HG02970 (cell line): Measurements from ENCODE around the gene SLC2A6.

Experiments used
- ATAC-seq: cut with Tn5 transposase; IDR thresholded peaks from one replicate; pipeline ENCODE4 v1.9.1; 2021; ENCODE audit warnings: mild to moderate bottlenecking, moderate library complexity, moderate number of reproducible peaks; ENCODE audit not compliant: unreplicated experiment, low FRiP score

The SLC2A6 gene

DNA sequence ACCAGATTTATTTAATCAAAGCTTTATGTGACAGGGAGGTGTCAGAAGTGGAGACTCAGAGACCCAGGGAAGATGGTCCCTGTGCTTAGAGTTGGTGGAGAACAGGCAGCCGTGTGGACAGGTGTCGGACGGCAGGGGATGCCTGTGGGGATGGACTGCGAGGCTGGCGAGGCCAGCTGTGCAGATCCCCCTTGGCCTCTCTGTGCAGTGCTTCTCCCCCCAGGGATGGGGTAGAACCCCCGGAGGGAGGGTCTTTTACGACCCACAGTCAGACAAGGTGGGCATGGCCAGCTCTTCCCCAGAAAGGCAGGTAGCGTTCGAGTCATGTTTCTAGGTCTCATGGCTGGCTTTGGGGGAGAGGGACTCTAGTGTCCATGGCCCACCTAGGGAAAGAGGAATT is 4.7 kb upstream of the SLC2A6 start:
- ATAC-seq, result no peak

DNA sequence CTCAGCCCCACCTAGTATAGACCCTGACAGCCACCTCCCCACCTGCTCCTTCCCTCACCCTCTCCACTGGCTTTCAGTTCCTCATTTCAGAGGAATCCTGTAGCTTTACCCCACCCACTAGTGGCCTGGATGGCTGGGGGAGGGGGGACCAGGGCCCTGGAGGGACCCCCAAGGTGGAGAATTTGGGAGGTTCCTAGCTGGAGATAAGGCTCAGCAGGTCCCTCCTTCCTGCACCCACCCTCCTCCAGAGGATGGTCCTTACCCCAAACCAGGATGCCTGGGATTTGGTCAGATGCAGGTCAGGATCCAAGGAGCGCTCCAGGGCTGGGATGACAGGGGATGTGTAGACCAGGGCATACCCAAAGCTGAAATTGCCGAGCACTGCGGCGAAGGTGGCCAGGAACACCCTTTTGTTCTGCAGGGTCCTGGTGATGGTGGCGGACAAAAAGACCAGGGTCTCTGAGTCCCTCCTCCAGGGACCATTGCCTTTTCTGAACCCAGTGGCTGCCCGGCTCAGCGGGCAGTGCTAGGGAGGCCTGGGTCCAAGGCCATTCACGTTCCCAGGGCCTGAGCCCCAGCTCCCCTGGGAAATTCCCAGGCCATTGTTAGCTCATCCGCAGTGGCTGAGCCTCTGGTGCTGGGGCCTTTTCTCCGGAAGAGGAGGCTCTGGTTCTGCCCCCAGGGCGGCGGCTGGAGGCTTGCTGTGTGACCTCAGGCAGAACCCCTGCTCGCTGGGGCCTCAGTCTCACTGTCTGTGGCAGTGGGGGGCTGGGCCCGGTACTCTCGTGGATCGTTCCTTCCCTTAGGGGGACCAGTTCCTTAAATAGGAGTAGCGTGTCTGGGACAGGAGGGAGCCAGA is 678 bp downstream of the SLC2A6 start:
- peak; percentile 21 for ATAC-seq

DNA sequence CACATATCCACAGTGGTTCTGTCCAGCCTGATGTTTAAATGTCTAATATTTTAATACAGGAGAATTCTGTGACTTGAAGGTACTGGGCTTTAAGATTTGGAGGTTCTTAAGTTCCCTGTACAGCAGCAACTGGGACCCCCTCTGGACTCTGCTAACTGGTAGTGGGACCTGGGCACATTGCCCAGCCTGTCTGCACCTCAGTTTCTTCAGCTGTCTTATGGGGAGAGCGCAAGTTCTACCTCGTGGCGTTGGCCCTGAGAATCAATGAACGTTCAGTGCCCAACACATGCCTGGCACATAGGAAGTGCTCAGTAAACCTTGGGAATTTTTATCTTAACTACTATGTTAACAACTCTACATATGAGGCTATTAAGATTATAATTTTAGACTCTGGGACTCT is 1.4 kb downstream of the SLC2A6 start:
- no peak for ATAC-seq

DNA sequence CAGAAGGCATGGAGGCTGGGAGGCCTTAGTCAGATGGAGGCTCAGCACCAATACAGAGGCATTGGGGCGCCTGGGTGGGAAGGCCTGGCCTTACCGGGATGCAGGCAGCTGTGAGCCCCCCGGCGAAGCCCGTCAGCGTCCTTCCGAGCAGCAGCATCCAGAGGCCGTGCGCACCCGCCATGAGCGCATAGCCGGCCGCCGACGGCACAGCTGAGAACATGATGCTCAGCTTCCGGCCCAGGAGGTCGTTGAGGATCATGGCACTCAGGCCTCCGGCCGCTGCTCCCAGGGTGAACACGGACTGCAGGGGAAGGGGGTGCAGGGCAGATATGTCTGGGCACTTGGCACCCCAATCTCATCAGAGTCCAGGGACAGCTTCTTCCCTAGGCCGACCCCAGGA is 2.0 kb downstream of the SLC2A6 start:
- no peak for ATAC-seq

DNA sequence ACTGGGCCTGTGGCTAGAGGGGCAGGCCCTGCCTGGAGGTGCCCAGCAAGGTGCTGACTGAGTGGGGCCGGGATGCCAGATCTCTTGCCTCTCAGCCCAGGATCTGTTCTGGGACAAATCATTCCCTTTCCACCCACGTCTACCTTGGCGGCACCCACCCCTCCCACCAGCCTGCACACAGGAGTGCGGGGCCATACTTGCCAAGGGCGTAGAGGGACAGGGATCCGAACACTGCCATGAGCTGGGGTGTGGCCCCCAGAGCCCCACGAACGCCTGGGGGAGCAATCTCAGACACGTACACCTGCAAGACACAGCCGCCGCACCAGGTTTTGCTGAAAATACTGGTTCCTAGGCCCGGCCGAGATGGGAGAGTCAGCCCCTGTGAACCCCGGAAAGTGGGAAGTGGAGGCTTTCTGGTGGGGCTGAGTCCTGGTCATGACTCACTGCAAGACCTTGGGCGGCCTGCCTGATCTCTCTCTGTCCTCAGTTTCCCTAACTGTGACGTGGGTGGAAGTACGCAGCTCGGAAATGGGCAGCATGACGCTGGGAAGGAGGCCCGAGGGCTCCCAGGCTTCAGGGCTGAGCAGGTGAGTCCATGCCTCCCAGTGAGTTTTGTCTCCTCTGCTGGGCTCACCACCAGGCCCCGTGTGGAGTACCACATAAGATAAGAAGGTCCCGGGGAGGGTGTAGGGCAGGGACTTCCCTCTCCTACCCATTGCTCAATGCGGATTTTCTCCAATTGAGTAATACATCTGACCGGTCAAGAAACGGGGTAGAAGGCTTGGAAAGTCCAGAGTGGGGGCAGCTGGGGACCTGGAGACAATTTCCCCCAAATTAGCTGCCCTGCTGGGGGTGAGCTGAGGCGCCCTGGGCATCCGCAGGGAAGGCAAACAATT is 2.6 kb downstream of the SLC2A6 start:
- no peak for ATAC-seq

DNA sequence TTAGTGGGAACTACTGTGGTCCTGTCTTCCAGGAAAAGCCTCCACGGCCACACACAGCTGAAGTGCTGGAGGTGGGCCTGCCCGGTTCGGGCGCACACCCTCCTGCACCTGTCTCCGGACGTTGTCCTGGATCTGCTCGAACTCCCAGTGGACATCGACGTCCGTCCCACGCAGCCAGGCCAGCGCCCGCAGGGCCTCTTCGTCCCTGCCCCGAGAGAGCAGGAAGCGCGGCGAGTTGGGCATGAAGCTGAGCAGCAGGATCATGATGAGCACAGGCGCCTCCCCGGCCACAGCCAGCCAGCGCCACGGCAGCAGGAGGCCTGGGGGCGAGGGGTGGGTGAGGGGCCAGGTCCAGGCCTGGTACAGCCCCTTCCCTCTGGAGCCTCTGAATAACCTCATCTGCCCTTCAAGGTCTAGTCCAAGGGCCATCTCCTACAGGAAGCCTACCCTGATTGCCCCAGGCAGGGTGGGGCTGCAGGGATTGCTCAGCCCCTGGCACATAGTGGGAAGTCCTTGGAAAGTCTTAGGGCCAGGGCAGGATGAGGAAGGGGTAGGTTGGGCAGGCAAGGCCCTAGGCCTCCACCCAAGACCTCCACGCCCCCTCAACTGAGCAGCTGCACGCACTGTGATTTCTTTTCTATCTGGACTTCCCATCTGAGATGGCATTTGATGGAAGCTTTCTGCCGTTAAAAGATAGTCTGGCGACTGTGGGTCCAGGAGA is 3.4 kb downstream of the SLC2A6 start:
- ATAC-seq, result no peak

DNA sequence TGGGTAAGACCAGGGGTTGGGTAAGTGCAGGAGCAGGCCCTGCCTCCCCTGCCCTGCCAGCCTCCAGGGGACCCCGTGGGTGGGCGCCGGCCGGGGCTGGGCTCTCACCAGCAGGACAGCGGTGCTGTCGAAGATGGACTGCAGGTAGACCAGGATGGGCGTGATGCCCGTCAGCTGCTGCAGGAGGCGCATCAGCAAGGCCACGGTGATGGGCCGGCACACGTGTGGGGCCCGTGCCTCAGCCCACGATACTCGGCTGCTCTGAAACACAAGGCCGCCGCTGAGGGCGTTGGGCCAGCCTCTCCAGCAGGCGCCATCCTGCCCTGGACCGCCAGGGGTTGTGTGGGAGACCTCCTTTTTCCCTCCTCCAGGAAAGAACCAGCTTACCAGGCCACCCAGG is 4.0 kb downstream of the SLC2A6 start:
- no peak for ATAC-seq

DNA sequence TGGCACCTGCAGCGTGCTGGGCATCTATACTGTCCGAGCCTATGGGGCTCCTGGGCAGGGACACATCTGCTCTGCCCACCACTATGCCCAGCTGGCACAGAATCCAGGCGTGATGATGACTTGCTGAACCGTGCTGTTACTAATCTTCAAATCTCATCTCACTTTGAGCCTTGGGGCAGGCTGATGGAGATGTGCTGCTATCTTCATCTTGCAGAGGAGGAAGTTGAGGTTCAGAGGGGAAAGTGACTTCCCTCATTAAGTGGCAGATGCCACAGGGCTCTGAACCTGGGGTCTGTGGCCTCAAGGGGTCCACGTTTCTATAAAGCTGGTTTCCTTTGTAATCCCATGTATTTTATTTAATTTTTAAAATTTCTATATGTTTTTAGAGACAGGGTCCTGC is 4.7 kb downstream of the SLC2A6 start:
- no peak for ATAC-seq

DNA sequence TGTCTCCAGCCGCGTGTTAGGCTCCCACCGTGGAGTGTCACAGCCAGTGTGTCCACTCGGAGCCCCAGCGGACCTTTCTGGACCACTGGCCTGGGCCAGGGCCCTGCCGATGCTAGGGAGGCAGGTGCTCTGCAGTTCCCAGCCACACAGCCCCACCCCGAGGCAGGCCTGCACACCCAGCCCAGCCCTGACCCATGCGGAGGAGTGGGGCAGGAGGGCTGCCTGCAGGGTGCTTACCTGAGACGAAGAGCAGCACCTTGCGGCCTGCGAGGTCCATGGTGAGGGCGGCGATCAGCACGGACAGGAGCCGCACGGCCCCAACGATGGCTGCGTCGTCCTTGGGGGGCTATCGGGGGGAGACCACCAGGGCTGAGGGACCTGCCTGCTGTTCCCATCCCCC is 5.2 kb downstream of the SLC2A6 start:
- no peak for ATAC-seq

DNA sequence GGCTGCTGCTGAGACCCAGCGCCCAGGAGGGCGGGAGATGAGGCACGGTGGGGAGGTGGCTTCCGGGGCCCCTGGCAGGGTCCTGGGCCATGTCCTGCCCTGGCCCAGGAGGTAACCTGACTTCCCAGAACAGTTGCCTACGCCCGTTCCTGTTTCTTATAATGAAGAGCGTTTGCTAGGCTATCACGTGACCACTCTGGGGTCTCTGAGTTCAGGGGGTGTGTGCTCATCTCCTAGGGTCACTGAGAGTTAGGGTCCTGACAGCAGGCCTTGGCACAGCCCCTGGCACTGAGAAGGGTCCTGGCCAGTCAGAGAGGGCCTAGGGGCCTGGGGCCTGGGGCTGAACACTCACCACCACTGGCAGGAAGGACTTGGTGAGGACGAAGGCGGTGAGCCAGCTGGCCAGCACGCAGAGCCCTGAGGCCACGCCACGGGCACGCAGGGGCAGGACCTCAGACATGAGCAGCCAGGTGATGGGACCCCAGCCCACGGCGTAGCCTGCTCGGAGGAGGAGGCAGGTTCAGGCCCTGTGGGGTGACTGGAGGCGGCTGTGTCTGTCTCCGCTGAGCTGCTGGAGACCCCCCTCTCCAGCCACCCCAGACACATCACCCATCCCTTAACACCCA is 6.0 kb downstream of the SLC2A6 start:
- no peak for ATAC-seq

DNA sequence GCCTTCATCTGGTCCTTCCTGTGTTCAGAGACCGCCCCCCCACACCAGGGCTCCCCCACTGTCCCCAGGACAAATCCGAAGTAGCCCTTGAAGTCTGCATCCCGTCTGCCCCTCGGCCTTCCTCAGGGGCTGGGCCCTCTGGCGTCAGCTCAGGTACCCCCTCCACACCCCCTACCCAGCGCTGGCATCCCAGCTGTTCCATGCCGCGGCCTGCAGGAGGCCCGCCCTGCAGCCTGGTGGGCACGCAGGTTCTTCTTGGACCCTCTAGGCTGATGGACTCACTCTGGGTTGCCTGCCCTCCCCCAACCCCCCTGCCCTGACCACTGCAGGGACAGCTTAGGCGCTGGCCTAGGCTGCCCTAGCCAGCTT is 6.6 kb downstream of the SLC2A6 start:
- ATAC-seq, result no peak

DNA sequence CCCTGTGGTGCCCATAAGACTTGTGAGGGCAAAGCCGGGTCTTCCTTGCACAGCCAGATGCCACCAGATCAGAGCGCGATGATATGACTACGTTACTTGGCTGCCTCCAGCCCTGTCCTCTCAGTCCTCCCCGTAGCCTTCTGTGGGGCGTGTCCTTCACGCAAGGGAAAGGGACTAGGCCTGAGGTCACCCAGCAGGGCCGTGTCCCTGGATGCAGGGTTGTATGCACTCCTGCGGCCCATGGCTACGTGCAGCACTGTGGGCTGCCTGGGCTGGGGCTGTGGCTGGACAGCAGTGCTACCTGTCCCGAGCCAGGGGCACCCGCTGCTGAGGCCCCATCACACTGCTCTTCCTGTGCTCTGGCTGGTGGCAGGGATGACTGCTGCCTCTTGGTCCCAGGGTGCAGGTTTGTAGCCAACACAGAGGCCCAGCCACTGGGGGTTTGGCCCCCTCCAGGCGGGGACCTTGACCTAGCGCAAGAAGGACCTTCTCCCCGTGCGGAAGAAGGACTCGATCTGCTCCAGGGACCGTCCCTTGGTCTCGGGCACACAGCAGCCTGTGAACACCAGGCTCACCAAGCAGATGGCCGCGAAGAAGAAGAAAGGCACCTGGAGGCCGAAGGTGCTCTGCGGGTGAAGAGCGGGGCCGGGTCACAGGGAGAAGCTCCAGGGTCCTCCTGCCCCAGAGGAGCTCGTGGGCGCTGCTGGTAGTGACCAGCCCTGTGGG is 7.2 kb downstream of the SLC2A6 start:
- no peak for ATAC-seq

DNA sequence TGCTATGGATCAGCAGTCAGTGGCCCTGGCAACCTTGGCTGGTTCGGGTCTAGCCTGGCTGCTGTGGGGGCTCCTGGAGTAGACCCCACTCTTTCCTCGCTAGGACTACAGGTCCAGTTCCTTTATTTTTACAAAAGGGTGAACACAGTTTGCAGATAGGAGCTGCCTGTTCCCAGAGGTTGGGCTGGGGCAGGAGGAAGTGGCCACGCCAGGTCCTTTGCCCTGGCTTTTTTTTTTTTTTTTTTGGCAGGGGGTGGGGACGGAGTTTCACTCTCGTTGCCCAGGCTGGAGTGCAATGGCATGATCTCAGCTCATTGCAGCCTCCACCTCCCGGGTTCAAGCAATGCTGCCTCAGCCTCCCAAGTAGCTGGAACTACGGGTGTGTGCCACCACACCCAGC is 7.9 kb downstream of the SLC2A6 start:
- no peak for ATAC-seq

DNA sequence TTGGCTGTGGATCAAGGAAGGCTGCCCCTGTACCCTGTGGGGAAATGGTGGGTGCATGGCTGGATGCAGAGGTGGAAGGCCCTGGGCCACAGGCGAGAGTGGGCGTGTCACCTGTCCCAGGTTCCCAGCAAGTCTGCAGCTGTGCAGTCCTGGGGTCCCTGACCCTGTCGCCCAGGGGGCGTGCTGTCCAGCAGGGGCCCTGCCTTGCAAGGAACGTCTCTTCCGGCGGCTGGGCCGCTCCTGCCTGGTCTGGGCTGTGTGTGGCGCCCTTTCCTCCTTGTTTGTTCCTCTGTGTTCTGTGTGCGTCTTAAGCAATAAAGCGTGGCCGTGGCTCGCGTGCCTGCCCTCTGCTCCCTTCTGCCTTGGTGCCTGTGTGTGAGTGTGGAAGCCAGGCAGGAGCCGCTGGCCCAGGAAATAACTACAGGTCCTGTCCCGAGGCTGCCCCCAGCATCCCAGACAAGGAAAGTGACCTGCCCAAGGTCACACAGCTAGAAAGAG is 8.4 kb downstream of the SLC2A6 start:
- no peak for ATAC-seq

DNA sequence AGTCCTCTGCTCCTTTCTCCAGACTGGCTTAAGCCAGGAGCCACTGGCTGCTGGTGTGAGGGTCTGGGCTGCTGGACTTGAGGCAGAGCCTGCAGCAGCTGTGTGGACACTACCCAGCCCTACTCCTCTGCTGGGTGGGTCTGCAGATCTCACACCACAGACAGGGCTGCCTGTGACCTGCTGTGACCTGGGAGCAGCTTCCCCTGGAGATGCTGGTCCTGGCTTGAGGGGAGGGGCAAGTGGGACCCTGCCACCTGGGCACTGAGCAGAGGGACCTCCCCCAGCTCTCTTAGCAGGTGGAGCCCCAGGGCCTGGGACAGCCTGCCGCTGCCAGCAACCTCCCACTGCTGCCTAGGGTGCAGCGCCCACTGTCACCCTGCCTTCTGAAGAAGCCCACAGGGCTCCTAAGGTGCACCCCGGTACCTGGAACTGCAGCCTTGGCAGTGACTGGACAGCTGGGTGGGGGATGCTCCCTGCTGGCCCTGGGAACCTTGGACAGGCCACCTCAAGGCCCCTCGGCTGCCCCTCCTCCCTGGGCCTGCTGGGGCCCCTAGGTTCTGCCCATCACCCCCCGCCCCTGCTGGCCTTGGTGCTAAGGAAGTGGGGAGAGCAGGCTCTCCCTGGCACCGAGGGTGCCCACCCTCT is 10.0 kb downstream of the SLC2A6 start:
- no peak for ATAC-seq

DNA sequence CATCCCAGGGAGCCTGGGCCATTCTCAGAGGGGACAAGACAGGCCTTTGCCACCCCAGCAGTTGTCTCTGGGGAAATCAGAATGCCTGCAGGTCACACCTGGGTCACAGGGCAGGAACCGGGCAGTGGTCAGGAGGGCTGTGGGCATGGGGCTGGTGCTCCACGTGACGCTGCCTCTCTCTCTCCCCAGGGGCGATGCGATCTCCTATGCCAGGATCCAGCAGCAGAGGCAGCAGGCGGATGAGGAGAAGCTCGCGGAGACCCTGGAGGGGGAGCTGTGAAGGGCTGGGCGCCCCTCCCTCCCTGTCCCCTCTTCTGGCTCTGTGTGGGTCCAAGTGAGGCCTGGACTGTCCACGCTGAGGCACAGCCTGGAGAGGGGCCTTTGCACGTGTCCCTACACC is 10.5 kb downstream of the SLC2A6 start:
- ATAC-seq, result no peak

DNA sequence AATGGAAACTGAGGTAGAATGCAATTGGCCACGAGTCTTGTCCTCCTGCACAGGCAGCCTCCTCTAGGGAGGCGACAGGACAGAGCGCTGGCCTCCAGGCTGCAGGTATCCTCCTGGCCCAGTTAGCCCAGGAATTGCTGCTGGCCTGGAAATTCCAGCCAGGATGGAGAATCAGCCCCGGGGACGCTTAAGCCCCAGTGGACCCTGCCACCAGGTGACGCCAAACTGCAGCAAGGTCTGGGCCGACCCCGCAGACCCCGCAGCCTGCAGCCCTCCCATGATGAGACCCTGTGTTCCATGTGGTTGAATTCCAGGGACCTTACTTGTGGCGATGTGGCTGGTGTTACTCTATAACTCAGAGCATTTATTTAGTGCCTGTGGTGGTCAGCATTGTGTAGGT is 11.8 kb downstream of the SLC2A6 start:
- no peak for ATAC-seq

DNA sequence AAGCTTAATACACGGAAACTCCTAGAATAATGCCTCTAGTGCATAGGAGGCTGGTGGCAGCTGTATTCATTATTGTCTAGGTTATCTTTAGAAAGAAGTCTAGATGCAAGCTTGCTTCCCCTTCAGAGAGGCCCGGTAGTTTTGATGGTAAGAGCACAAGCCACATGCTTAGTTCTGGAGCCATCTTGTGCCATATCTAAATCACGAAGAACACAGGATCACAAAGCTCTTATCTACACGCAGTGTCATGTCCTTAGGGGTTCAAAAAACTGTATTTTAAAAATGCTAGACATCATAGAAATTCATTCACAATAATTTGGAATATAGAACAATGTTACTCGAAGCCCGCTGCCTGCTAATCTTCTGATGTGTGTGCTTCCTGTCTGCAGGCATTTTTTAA is 12.9 kb downstream of the SLC2A6 start:
- no peak for ATAC-seq

DNA sequence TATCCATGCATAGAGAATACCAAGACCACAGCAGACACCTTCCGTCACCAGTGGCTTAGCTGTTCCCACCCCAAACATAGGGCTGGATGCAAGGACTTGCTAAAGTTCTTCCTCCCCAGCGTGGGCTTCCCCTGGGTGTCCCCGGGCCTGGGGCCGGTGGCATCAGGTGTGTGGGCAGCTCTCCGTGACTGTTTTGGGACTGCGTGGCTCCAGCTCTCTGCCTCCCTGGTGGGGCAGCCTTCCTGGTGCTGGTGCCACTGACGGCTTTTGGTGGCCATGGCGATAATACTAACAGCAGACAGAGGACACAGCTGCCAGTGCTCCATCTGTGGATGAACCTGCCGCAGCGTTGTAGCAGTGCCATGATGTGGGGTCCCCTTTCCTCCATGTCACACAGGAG is 14.3 kb downstream of the SLC2A6 start:
- no peak for ATAC-seq
